SK-N-SH (cell line): ENCODE measurements around the gene PCDHA2.

Source experiments
- CTCF ChIP-seq: fragments of 200-600 bp; sonication (generic); IDR thresholded peaks from 2 replicates; pipeline ENCODE4 v1.6.1; 2017; ENCODE audit warnings: antibody characterized with exemption, mild to moderate bottlenecking, moderate library complexity
- EP300 ChIP-seq, 2 experiments: IDR thresholded peaks; 2 replicates each; pipeline versions ENCODE4 v1.4.0 to v1.6.1; 2012; ENCODE audit warnings: borderline replicate concordance in 1 of 2, low read depth in 1 of 2, low read length in 1 of 2

GRCh38 chr5:140780512-140780911 lies 14.1 kb upstream of the PCDHA2 start:
- TF ChIP-seq EP300 (IDR thresholded peaks at IDR 0.05; ENCODE audit: borderline replicate concordance in 1 of 2, low read depth in 1 of 2, low read length in 1 of 2) (no peak), CTCF (no peak)
